GM12891 (cell line): ENCODE measurements around the gene PDK3.

Experiments used
- PAX5 ChIP-seq: IDR thresholded peaks from 2 replicates; pipeline ENCODE4 v1.6.1; 2011; ENCODE audit warnings: low read length, moderate library complexity, mild to moderate bottlenecking; ENCODE audit not compliant: insufficient read depth, severe bottlenecking
- POLR2A ChIP-seq: IDR thresholded peaks from 2 replicates; pipeline ENCODE4 v1.6.1; 2011; ENCODE audit warnings: low read depth, low read length, control low read depth
- POLR2AphosphoS5 ChIP-seq: IDR thresholded peaks from 2 replicates; pipeline ENCODE4 v1.6.1; 2011; ENCODE audit warnings: low read depth, low read length, control low read depth
- TAF1 ChIP-seq: IDR thresholded peaks from 2 replicates; pipeline ENCODE4 v1.6.1; 2011; ENCODE audit warnings: low read depth, low read length, control low read depth

GRCh38 chrX:24425806-24426205 lies 39.3 kb upstream of the PDK3 start:
- TF ChIP-seq POLR2A (no peak), PAX5 (no peak), POLR2AphosphoS5 (no peak), TAF1 (no peak)
